Erythroblast (primary cell): ENCODE measurements around the gene NRM.
A peak's percentile ranks its signal among the peaks of the same experiment; 100 is the strongest.

Source experiments
- DNase-seq, 2 experiments: peaks; one replicate each; lab custom pipeline; 2025; lab: John Stamatoyannopoulos, UW
- GATA1 ChIP-seq: IDR thresholded peaks from 2 replicates; pipeline ENCODE4 v1.6.1; 2011; ENCODE audit warnings: low read depth, mild to moderate bottlenecking, control low read depth, low read length, moderate library complexity
- POLR2A ChIP-seq: IDR thresholded peaks from 2 replicates; pipeline ENCODE4 v1.6.1; 2011; ENCODE audit warnings: mild to moderate bottlenecking, low read length

The NRM gene

DNA sequence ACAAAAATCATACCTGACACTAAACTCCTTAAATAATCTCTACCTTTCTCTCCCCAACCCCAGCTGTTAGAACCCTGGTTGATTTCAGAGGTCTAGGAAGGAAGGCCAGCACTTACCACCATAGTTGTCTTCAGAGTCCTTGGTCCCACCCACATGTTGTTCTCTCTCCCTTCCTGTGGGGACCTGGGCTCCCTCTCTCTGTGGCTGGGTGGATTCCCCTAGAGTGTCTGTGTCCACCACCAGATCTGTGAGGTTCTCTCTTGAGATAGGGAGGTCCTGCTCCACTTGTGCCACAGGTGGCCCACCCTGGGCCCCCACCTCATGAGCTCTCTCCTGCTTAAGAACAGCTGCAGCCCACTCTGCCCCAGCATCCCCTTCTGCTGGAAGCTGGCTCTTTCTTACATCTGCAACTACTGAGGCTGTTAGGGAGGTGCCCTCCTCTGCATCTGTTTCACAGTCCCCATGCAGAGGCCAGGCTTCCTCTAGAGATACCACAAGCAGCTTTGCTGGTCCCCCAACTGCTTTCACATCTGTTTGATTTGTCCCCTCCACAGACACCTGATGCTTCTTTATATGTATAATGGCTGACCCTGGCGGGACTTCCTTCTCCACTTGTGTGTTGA is 21.1 kb upstream of the NRM start:
- TF ChIP-seq GATA1 (no peak), POLR2A (no peak)
- DNase-seq, result no peak

DNA sequence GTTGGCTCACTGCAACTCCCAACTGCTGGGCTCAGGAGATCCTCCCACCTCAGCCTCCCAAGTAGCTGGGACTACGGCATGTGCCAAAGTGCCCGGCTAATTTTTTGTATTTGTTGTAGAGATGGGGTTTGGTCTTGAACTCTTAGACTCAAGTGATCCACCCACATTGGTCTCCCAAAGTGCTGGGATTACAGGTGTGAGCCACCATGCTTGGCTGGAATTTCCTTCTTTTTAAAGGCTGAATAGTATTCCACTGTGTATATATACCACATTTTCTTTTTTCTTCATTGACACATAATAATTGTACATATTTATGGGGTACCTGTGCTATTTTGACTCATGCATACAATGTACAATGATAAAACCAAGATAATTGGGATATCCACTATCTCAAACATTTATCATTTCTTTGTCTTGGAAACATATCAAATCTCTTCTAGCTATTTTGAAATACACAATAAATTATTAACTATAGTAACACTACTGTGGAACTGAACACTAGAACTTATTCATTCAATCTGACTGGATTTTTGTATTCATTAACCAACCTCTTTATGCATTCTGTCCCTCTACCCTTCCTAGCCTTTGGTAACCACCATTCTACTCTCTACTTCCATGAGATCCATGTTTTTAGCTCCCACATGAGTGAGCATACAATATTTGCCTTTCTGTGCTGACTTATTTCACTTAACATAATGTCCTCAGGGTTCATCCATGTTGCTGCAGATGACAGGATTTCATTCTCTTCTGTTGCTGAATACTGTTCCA is 18.5 kb upstream of the NRM start:
- no peak for DNase-seq
- TF ChIP-seq POLR2A, result no peak
- no peak for TF ChIP-seq GATA1

DNA sequence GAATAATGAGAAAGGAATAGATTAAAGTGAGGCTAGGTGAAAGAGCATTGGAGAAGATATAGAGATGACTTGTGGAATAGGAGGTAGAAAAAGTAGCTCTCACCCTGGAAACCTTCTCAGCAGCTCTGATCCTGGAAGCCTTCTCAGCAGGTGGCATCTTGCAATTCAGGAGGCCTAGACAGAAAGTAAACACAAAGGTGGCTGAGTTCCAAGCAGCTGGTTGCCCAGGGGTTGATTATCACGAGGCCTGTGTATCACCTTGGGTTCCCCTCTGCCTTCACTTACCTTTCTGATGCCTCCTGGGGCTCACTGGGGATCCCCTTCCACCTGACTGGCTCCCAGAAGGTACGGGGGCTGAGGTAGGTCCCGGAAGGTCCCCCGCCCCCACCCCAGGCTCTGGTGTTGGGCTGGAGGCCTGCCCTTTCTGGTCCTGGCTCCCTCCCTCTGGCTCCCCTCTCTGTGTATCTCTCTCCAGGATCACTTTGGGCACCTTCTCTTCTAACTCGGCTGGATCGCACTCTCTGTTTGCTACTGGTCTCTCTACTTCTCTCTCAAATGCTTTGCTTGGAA is 16.6 kb upstream of the NRM start:
- DNase-seq, result no peak
- TF ChIP-seq POLR2A, result no peak
- no peak for TF ChIP-seq GATA1

DNA sequence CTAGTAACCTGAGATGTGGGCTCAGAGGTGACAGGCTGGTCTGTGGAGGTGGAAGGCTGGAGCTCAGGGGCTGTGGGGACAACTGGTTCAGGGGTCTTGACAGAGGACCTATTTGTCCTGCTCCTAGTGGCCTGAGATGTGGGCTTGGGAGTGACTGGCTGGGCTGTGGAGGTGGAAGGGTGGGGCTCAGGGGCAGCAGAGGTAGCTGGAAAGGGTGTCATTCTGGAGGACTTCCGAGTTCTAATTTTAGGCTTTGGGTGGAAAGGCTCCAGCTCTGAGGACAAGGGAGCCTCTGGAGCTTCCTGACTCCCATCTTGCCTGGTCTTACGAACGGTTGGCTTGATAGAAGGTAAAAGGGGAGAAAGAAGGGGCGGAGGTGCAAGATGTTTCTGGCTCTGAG is 14.8 kb upstream of the NRM start:
- no peak for TF ChIP-seq GATA1
- DNase-seq, result no peak

DNA sequence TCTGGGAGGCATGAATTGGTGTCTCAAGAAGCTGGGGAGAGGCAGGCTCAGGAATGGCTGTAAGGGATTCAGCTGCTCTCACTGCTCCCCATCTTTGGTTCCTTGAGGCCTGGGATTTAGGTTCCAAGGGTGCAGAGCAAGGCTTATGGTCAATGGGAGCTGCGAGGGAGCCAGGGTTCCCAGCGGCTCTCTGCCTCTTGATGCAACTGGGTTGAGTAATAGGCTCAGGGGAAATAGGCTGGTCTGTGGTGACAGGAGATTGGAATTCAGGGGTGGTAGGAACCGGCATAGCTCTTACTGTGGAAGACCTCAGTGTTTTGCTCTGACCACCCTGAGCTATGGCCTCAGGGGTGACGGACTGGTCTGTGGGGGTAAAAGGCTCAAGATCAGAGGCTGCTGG is 13.0 kb upstream of the NRM start:
- TF ChIP-seq POLR2A, result no peak
- no peak for TF ChIP-seq GATA1
- no peak for DNase-seq

DNA sequence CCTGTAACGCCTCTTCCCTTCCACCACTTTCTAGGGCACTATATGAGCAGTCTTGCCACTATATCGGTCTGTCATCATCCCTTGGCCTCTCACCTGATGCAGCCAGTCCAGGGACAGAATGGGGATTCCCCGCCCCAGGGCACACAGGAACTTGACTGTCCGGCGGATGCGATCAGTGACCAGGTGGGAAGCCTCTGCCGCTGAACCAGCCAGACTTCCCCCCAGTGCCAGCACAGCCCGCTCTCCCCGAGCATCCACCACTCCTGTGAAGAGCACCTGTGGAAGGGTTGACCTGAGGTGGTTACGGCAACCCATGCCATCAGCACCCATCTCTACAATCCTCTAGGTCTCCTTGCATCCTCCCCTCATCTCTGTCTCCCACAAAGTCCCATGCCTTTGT is 12.2 kb upstream of the NRM start:
- TF ChIP-seq POLR2A (no peak), GATA1 (no peak)
- no peak for DNase-seq

DNA sequence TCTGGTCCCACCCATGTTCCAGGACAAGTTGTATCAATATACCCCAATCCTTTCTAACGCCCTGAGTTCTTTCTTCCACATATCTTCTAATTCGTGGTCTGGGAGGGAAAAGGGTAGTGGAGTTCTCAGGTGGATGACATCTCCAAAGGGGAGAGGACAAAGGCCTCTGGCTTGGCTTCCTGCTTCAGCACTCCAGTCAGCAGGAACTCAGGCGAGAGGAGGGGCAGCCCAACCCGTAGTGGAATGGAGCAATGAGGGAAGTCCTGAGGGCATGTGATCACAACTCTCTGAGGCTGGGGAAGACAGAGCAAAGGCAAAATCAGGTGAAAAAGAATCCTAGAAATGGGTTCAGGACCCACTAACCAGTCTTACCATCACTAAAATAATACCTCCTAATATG is 9.6 kb upstream of the NRM start:
- DNase-seq, result no peak
- no peak for TF ChIP-seq GATA1
- no peak for TF ChIP-seq POLR2A

DNA sequence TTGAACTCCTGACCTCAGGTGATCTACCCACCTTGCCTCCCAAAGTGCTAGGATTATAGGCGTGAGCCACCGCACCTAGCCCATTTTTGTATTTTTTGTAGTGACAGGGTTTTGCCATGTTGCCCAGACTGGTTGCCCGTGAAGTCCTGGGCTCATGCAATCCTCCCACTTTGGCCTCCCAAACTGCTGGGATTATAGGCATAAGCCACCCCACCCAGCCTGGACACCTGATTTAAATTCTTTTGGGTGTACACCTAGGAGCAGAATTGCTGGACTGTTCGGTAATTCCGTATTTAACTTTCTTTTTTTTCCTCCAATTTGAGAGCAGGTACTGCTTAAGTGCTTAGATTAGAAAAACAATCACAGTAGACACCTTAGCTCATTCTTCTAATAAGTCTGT is 5.6 kb upstream of the NRM start:
- no peak for DNase-seq
- TF ChIP-seq GATA1 (no peak), POLR2A (no peak)

DNA sequence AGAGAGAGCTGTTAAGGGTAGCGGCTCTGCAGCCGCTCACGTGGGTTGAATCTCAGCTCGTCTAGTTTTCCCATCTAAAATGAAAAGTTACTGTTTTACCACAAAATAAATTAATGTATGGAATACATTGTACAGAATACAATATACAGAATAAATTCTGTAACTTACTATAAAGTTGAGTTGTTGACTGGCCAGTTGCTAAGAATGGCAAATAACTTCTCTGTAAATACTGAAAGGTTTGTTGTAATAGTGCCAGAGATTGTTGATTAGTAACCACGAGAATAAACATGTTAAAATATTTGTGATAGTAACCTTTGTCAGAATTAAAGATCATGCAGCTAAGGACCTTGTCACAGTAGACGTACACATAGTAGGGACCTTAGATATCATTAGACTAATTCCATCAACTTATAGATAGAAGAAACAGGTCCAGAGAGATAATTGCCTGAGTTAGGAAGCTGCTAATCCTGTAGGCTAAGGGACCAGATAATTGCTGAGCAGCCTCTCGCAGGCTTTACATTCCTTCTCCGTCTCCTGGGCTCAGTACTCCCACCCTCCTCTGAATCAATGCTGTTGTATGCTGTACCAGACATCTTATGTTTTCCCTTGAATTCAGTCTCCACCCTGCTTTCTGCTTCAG is 544 bp upstream of the NRM start:
- DNase-seq, result no peak
- no peak for TF ChIP-seq GATA1
- TF ChIP-seq POLR2A, result peak; percentile 9

DNA sequence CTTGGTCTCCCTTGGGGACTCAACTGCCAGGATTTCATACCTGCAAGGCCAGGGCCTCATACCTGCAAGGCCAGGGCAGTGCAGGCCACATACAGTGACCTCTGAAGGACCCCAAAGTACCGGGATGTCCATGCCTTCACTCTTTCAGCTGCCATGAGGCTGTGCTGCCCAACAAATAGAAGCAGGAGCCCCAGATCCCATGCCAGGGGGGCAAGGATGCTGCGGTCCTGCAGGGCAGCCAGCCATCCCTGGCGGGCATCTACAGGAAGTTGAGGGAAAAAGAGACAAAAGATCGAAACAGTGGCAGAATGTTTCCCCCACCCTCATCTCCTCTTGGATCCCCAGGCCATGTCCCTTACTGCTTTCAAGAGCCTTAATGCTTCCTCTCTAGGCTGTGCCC is 799 bp downstream of the NRM start:
- no peak for TF ChIP-seq GATA1
- TF ChIP-seq POLR2A, result no peak
- no peak for DNase-seq

DNA sequence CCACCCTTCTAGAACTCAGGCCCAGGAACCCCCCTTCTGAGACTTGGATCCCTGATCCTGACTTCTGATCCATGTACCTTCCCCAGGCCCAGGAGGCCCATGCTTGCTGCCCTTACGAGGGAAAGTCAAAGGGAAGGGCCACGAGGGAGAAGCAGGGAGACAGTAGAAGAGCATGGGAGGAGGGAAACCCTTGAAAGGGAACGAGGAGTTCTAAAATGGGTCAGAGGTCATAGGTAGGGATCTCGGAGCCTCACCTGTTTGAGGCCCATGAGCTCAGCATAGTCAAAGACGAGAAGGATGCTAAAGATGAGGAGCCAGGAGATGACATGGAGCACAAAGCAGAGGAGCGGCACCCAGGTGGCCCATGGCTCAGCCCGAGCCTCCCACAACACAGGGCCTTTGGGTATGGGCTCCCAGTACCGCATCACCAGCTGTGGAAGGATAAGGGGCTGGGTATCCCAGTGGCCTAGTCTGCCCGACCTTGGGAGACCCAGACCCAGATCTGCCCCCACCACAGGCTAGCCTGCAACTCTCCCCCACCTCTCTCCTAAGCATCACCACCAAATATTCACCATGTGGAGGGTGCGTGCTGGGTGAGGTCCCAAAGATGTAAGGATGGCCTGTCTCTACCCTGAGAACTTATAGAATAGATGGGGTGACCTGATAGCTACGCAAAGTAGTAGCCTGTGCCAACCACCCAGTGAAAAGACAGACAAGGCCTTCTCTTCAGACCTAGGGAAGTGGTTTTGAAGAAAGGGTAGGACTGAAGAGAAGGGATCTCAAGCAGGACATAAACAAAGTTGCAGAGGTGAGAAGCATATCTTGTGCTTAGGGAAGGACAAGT is 1.5 kb downstream of the NRM start:
- no peak for DNase-seq
- TF ChIP-seq GATA1 (no peak), POLR2A (no peak)

DNA sequence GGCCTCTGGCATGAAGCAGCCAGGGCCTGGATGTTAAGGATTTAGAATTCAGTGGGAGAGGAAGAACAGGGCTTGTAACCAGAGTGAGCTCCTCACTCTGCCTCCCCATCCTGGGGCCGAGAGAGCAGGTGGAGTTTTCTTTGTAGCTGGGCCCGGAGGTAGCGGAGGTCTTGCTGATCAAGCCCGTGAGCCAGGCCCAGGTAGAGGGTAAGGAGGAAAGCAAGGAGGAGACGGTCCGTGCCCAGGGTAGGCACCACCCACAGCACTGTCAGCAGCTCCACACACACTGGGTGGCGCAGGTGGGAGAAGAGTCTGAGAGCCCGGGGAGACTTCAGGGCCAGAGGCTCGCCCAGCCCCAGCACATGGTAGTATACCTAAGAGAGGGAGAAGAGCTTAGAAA is 2.2 kb downstream of the NRM start:
- no peak for TF ChIP-seq GATA1
- TF ChIP-seq POLR2A, result no peak
- DNase-seq, result no peak

DNA sequence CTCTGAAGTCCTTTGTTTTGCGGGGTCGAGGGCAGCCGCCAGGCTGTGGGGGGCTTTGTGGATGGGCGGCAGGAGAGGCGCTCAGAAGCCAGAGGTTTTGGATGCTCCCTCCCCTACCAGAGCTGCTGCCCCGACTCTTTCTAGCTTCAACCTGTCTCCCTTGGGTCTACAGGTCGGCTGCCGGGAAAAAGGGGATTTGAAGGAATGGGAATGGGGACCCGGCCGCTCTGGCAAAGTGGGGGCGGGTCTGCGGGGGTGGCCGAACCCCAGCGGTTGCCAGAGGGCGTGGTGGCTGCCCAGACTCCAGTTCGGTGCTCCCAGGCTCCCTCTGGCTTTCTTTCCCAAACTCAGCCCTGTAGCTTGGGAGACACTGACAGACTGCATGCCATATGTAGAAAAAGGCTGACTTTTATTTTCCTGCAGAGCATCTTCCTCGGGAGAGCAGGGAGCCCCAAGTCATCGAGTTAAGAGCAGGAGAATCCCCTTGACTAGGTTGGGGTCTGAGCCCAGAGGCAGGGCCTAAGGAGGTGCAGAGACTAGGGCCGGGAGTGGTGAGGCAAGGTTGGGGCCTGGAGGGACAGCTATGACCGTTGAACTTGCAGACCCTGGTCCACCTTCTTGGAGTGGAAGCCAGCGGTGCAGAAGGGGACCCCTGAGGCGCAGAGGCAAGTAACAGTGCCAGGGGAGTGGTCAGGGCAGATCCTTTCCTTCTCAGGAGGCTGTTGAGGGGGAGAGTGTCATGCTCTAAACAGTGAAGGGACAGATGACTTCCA is 2.9 kb downstream of the NRM start:
- no peak for TF ChIP-seq GATA1
- peak; percentile 1 for TF ChIP-seq POLR2A
- no peak for DNase-seq
